Measurements from ENCODE around the gene AAGAB.

- no peak for TF ChIP-seq CTCF (IDR thresholded peaks at IDR 0.05; ENCODE audit: poor library complexity, severe bottlenecking)
- no peak for TF ChIP-seq EZH2 (IDR thresholded peaks at IDR 0.05; ENCODE audit: borderline replicate concordance, insufficient read depth, low read length, poor library complexity, severe bottlenecking)
- no peak for TF ChIP-seq POLR2AphosphoS5 (IDR thresholded peaks at IDR 0.05)
Observed at GRCh38 chr15:67224889-67225288, 29.6 kb downstream of the AAGAB start.

All from neural cell (in vitro differentiated cells).